ENCODE data around the gene RAD9B. TPM values are rescaled to one million over a fixed set of nuclear protein-coding genes. Genes with fewer than 3 reads are reported as not detected.
"Not testable (repeated sequence)": the region's sequence is repeated elsewhere in the genome, so short reads cannot be mapped to it uniquely, and the experiment has no call there.

RAD9B gene
- total RNA-seq, 8 experiments from 2014 or later, result 0.18 to 1.0 (median 0.45) TPM

DNA sequence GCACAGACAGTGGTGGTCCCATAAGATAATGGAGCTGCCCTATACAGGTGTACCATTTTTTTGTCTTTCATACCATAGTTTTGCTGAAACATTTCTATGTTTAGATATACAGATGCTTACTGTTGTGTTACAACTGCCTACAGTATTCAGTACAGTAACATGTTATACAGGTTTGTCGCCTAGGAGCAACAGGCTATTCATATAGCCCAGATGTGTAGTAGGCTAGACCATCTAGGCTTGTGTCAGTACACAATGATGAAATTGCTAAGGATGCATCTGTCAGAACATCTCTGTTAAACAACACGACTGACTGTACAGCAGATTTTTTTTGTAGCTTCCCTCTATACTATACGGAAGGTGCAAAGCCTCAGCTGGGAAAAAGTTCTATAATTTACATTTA, 30.5 kb downstream of the RAD9B start:
- no peaks in the 10 kb centered on the region for H3K4me1 ChIP-seq (replicated peaks in 1 of 2)
- no peak overlapping the region for H3K4me3 ChIP-seq
- ATAC-seq (replicated peaks in 6 of 8), result no peak
- H3K27ac ChIP-seq, result no peak overlapping the region
- in situ Hi-C loops (cut with MboI; ENCODE audit: low pct_unique_long_range_greater_than_20kb in 2 of 9, low sequenced_read_pairs in 9 of 9, unreplicated experiment in 9 of 9), result no loop called here
- 80 to 100% (median 88%) methylated on average over 1 to 3 of the region's 3 CpGs; no CpG with 5 or more reads in 1 of the 10 experiments for WGBS, 10 experiments

DNA sequence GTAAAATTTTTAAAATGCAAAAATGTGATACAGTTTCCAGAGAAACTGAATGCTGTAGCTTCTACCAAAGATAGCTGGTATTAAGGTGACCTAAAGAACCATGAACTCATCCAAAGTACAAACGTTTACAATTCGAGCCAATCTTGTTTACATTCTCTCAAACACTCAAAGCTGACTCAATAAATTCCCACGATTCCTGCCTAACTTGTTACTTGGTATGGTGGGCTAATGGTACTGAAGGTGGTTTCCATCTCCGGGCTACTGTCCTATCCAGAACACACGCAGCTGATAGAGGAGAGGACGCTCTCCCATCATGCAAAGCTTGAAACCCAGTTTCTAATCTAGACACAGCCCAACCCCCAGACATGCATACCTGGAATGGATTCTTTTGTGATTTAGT, 31.5 kb downstream of the RAD9B start:
- 50 to 87% (median 77%) methylated on average over 1 to 6 of the region's 6 CpGs for WGBS, 10 experiments
- Histone ChIP-seq H3K4me1 (replicated peaks in 1 of 2) (no peaks in the 10 kb centered on the region), H3K4me3 (no peak overlapping the region), H3K27ac (no peak overlapping the region)
- in situ Hi-C loops (cut with MboI; ENCODE audit: low pct_unique_long_range_greater_than_20kb in 2 of 9, low sequenced_read_pairs in 9 of 9, unreplicated experiment in 9 of 9), result no loop called here
- ATAC-seq (replicated peaks in 6 of 8), result peak in 1 of 8 experiments; percentile 57

DNA sequence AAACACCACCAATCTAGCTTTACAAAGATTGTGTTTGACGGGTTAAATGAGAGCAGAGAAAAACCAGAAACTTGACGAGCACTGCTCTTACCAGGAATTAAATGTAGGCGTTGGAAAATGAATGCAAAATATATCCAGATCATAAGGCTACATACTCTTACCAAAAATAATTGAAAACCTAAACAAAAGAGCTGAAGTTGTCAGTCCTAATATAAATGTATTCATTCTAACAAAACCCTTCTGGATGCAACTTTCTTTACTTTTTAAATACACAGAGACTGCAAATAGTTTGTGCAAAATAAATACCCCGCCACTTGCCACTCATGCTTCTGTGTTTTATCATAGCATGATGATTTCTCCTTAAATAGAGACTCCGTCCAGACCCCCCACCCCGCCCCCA, 32.7 kb downstream of the RAD9B start:
- no peak overlapping the region for H3K27ac ChIP-seq
- WGBS, 10 experiments, result 80 to 100% (median 97%) methylated on average over 1 to 6 of the region's 6 CpGs

DNA sequence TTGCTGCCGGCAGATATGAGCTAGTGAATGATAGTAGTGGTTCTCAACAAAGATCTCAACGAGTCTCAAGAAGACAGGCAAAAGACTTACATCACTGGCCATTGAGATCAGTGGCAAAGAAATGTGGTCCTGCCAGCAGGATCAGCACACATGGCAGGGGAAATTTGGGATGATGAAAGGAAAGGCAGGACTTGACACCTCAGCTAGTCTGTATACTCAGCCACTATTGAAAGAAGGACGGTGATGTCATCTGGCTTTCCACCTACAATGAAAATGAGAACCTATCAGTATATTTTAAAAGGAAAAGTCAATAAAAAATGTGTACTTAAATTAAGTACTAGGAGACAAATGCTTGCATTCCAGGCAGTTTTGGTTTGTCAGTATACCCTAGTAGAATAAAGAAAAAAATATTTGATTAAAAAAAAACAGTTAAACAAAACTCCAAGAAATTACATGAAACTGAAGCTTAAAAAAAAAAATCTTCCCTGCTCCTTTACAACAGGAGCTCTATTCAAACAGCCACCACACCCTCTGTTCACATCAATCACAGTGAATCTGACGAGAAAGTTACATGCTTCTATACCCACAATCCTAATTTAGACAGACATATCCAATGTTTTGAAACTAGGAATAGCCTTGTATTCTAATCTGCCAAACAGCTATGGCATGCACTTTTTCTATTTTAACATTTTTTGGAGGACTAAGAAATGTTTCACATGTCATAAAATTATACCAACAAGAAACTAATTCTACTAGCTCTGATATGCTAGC, 34.9 kb downstream of the RAD9B start:
- Histone ChIP-seq H3K4me3 (no peak overlapping the region), H3K4me1 (replicated peaks in 1 of 2) (no peaks in the 10 kb centered on the region), H3K27ac (no peak overlapping the region)
- ATAC-seq (replicated peaks in 6 of 8), result no peak
- 71 to 94% (median 90%) methylated on average over 1 to 4 of the region's 4 CpGs; no CpG with 5 or more reads in 1 of the 10 experiments for WGBS, 10 experiments
- in situ Hi-C loops (cut with MboI; ENCODE audit: low pct_unique_long_range_greater_than_20kb in 2 of 9, low sequenced_read_pairs in 9 of 9, unreplicated experiment in 9 of 9), result no loop called here

More for the DNA sequence above, 32.7 kb downstream of the RAD9B start:
- no peak overlapping the region for H3K4me3 ChIP-seq
- ATAC-seq (replicated peaks in 6 of 8), result no peak
- H3K4me1 ChIP-seq (replicated peaks in 1 of 2), result no peaks in the 10 kb centered on the region
- in situ Hi-C loops (cut with MboI; ENCODE audit: low pct_unique_long_range_greater_than_20kb in 2 of 9, low sequenced_read_pairs in 9 of 9, unreplicated experiment in 9 of 9), result no loop called here

DNA sequence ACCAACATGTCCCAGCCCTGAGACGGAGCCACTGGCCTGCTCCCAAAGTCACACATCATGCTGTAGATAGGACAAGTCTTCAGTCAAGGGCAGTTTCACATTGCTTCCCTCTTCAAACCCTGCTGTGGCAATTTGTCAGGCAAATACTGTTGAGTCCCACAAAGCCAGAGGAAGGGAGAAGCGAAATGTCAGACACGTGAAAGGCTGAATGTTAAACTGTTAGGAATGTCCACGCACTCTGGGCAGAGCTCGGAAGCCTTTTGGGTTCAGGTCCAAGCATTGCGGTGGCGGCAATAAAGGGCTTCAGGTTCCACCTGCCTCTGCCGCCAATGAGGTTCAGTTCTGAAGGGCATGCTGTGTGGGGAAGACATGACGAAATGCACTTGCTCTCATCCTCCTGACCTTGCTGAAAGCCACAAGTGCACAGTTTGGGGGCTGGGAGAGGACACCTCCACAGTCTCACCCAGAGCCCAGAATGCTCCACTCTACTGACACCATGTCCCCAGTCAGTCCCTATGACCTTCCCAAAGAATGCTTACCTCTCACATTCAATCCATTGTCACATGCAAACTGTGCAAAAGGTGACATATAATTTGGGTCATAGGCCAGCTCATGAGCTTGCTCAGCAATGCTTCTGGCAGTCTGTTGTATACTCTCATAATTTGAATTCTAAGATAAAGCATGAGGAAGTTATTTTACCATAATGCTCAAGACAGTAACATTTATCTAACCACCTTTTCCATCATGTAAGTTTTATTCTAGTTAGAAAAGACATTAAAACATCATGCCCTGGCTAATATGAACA, 35.7 kb downstream of the RAD9B start:
- Histone ChIP-seq H3K4me1 (replicated peaks in 1 of 2) (no peaks in the 10 kb centered on the region), H3K27ac (no peak overlapping the region), H3K4me3 (no peak overlapping the region)
- in situ Hi-C loops (cut with MboI; ENCODE audit: low pct_unique_long_range_greater_than_20kb in 2 of 9, low sequenced_read_pairs in 9 of 9, unreplicated experiment in 9 of 9), result no loop called here
- ATAC-seq (replicated peaks in 6 of 8), result no peak
- WGBS, 10 experiments, result 75 to 100% (median 93%) methylated on average over 1 to 8 of the region's 9 CpGs; no CpG with 5 or more reads in 3 of the 10 experiments

DNA sequence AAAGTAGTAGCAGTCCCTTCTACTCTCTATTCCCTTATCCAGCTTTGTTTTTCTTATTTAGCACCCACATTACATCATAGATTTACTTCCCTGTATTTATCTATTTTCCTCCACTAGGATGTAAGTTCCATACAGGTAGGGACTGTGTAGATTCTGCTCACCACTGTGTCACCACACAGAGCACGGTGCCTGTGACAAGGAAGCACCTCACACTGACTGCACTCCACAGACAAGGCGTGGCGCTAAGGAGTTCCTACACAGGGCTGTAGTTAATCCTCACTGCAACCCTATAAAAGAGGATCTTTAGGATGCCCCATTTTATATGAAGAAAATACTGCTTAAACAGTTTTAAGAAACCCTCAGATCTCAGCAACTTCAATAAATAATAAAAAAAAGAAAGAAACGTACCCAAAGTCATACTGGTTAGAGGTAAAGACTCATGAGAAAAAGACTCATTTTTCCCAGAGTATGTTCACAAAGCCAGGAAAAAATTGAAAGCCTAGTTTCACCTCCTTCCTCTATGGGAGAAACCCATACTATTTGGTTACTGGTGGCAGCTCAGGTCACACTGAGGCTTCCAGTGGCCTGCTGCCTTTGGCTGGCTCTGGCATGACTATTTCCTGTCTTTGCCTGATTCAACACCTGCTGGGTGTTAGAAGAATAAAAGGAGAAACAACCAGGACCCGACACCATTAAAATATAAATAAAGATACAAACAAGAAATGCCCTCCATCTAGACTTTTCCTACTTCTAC, 36.9 kb downstream of the RAD9B start:
- 90 to 100% (median 100%) methylated on average over 1 to 5 of the region's 5 CpGs; no CpG with 5 or more reads in 1 of the 10 experiments for WGBS, 10 experiments
- in situ Hi-C loops (cut with MboI; ENCODE audit: low pct_unique_long_range_greater_than_20kb in 2 of 9, low sequenced_read_pairs in 9 of 9, unreplicated experiment in 9 of 9), result no loop called here
- Histone ChIP-seq H3K4me1 (replicated peaks in 1 of 2) (no peaks in the 10 kb centered on the region), H3K27ac (no peak overlapping the region), H3K4me3 (no peak overlapping the region)
- no peak for ATAC-seq (replicated peaks in 6 of 8)

DNA sequence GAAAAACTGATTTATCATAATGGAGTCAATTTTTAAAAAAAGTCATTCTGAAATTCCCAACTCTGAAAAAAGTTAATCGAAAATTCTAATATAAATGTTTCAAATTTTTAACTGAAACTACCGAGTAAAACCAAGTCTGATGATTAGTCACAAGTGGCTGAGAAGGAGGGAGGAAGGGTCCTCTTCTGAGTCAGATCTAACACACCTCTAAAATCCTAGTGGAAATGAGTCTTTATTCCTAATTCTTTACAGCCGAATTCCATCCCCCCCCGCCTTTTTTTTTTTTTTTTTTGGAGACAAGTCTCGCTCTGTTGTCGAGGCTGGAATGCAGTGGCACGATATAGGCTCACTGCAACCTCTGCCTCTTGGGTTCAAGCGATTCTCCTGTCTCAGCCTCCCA, 37.9 kb downstream of the RAD9B start:
- H3K4me1 ChIP-seq (replicated peaks in 1 of 2), result no peaks in the 10 kb centered on the region
- WGBS, 10 experiments, result 66 to 100% (median 91%) methylated on average over 1 to 8 of the region's 8 CpGs
- in situ Hi-C loops (cut with MboI; ENCODE audit: low pct_unique_long_range_greater_than_20kb in 2 of 9, low sequenced_read_pairs in 9 of 9, unreplicated experiment in 9 of 9), result no loop called here
- H3K4me3 ChIP-seq, result no peak overlapping the region
- ATAC-seq (replicated peaks in 6 of 8), result no peak
- H3K27ac ChIP-seq, result no peak overlapping the region

DNA sequence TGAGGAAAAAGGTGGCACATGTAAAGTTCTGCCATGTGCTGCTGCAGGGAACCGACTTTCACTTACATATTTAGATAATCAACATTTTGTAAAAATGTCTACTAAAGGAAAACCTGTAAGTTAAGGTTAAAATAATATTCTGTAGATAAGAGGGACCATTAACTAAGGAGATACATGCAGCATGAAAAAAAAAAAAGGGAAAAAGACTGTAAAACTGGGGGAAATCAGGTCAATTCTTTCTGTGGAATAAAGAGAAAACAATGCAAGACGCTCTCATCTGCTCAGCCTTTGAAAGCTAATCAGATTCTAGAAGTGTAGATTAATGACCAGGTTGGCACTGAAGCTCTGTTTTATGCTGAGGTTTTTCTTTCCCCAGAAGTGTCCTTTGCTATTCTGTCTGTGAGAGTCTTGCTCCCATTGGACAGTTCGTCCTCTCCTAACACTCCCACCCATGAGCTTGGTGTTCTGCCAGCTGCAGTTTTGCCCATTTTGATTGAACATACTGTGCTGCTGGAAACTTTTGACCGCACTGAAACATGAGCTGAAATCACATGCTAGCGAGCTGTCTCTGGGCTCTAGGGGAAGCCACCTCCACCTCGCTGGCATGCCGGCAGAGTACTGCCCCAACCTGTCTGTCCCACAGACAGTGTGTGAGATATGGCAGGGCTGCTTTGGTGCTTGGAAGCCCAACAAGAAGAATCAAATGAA, 41.3 kb downstream of the RAD9B start:
- Histone ChIP-seq H3K4me3 (no peak overlapping the region), H3K4me1 (replicated peaks in 1 of 2) (no peaks in the 10 kb centered on the region), H3K27ac (no peak overlapping the region)
- in situ Hi-C loops (cut with MboI; ENCODE audit: low pct_unique_long_range_greater_than_20kb in 2 of 9, low sequenced_read_pairs in 9 of 9, unreplicated experiment in 9 of 9), result no loop called here
- ATAC-seq (replicated peaks in 6 of 8), result peak in 6 of 8 experiments; percentile 6 to 90 (median 54)
- WGBS, 10 experiments, result 35 to 100% (median 88%) methylated on average over 1 to 6 of the region's 7 CpGs; no CpG with 5 or more reads in 1 of the 10 experiments

DNA sequence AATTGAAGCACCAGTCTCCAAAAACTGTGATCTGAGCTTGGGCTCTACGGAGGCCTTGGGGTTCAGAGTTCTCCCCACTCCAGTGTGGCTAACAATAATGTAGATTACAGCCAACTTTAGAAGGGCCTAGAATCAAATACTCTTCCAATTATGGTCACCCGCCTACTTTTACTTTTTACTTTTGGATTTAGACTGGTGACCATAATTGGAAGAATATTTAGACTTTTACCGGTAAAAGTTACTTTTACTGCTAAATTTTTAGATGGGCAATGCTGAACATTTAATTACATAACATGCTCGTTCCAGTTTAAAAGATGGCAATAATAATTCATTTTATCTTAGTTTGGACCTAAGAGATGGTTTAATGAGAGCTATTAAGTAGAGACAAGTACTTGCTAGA, 41.8 kb downstream of the RAD9B start:
- in situ Hi-C loops (cut with MboI; ENCODE audit: low pct_unique_long_range_greater_than_20kb in 2 of 9, low sequenced_read_pairs in 9 of 9, unreplicated experiment in 9 of 9), result no loop called here
- Histone ChIP-seq H3K27ac (no peak overlapping the region), H3K4me3 (no peak overlapping the region), H3K4me1 (replicated peaks in 1 of 2) (no peaks in the 10 kb centered on the region)
- 69 to 100% (median 86%) methylated on average over 1 to 4 of the region's 4 CpGs for WGBS, 10 experiments
- ATAC-seq (replicated peaks in 6 of 8), result no peak

DNA sequence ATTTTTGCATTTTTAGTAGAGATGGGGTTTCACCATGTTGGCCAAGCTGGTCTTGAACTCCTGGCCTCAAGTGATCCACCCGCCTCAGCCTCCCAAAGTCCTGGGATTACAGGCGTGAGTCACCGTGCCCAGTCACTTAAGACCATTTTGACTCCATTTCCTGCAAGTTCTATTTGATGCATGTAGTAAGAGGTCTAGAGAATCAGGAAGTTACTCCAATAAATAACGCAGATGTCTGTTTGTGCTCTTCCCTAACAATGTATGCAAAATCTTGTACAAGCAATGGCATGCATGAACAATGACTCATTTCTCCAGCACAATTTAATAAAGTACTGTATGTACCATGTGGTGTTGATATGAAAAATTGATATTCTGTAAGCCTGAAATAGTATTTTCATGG, 43.1 kb downstream of the RAD9B start:
- H3K4me1 ChIP-seq (replicated peaks in 1 of 2); in situ Hi-C loops (cut with MboI; ENCODE audit: low pct_unique_long_range_greater_than_20kb in 2 of 9, low sequenced_read_pairs in 9 of 9, unreplicated experiment in 9 of 9); H3K27ac ChIP-seq; H3K4me3 ChIP-seq: not testable (repeated sequence)
- peak in 3 of 8 experiments; percentile 77 to 88 (median 84) for ATAC-seq (replicated peaks in 6 of 8)
- 0 to 100% (median 52%) methylated on average over 1 to 3 of the region's 4 CpGs; no CpG with 5 or more reads in 4 of the 10 experiments for WGBS, 10 experiments

DNA sequence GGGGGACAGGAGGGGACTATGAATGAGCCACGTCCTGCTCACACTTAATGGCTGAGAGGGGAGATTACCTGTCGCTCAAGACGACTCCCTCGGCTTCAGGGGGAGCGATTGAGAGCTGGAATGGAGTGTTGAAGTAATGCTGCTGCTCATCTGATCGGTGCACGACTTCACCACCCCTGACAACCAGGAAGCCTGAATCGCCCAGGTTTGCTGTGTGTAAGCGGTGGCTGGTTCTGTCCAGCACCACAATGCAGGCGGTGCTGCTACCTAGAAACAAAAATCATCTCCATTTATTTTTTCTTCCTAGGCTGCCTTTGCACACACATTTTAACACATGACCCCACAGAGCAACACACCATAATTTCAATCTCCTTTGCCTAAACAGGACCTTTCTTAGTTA, 43.7 kb downstream of the RAD9B start:
- H3K27ac ChIP-seq, result no peak overlapping the region
- H3K4me1 ChIP-seq (replicated peaks in 1 of 2), result no peaks in the 10 kb centered on the region
- peak in 3 of 8 experiments; percentile 5 to 26 (median 12) for ATAC-seq (replicated peaks in 6 of 8)
- in situ Hi-C loops (cut with MboI; ENCODE audit: low pct_unique_long_range_greater_than_20kb in 2 of 9, low sequenced_read_pairs in 9 of 9, unreplicated experiment in 9 of 9), result no loop called here
- H3K4me3 ChIP-seq, result no peak overlapping the region
- 79 to 100% (median 82%) methylated on average over 1 to 9 of the region's 10 CpGs; no CpG with 5 or more reads in 3 of the 10 experiments for WGBS, 10 experiments

DNA sequence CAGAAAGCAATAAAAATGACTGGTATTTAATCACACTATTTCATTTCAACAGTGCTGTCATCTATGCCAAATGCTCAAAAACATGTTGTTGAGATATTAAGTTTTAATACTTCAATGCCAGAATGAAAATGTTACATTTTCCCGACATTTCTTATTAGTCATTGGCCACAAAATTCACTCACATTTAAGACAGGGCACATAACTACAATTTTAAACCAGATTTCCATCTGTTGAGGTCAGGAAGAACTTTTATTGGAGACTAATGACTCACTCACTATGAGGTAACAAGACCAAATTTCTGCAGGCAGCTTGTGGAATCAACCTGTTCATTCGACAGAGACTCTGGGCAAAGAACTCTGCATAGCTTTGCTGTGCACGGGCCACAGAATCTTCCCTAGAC, 44.2 kb downstream of the RAD9B start:
- in situ Hi-C loops (cut with MboI; ENCODE audit: low pct_unique_long_range_greater_than_20kb in 2 of 9, low sequenced_read_pairs in 9 of 9, unreplicated experiment in 9 of 9), result no loop called here
- no peak overlapping the region for H3K4me3 ChIP-seq
- no peak overlapping the region for H3K27ac ChIP-seq
- ATAC-seq (replicated peaks in 6 of 8), result peak in 3 of 8 experiments; percentile 22 to 52 (median 34)
- WGBS, 10 experiments, result 0 to 96% (median 47%) methylated on average over 1 to 3 of the region's 3 CpGs; no CpG with 5 or more reads in 2 of the 10 experiments
- H3K4me1 ChIP-seq (replicated peaks in 1 of 2), result no peaks in the 10 kb centered on the region

All from motor neuron (in vitro differentiated cells).